Activated T-cell treated with anti-CD3 and anti-CD28 coated beads, Interleukin-2, amount 50 U/mL, for 72 hours (primary cell): ENCODE measurements around the gene GMPR2. TPM values are rescaled to one million over a fixed set of nuclear protein-coding genes. Genes with fewer than 3 reads are reported as not detected.
A peak's percentile ranks its signal among the peaks of the same experiment; 100 is the strongest.
"Not testable (repeated sequence)": the region's sequence is repeated elsewhere in the genome, so short reads cannot be mapped to it uniquely, and the experiment has no call there.

ENCODE experiments used
- ATAC-seq, 2 donors: fragments of 150-1000 bp; cut with Tn5 transposase; replicated peaks in 1 of 2; 2 replicates each; pipeline ENCODE4 v1.10.0; 2021; ENCODE audit warnings: moderate library complexity in 2 of 2, mild to moderate bottlenecking in 1 of 2
- DNase-seq, 2 donors: peaks; one replicate each; pipeline ENCODE4 v3.0.0; 2021 to 2022; ENCODE audit warnings: mixed read lengths in 1 of 2
- H3K27ac Mint-ChIP-seq: one replicate; pipeline ENCODE4 v1.8.0; 2022; ENCODE audit warnings: mild to moderate bottlenecking, moderate library complexity, mixed read lengths
- H3K27me3 Mint-ChIP-seq: one replicate; pipeline ENCODE4 v1.8.0; 2022; ENCODE audit warnings: low read depth, mixed read lengths
- H3K36me3 Mint-ChIP-seq, 2 donors: one replicate each; pipeline ENCODE4 v1.8.0; 2022; ENCODE audit warnings: mixed read lengths in 2 of 2, mild to moderate bottlenecking in 1 of 2; ENCODE audit not compliant: insufficient read depth in 2 of 2
- H3K4me1 Mint-ChIP-seq: one replicate; pipeline ENCODE4 v1.8.0; 2022; ENCODE audit warnings: low read depth, mixed read lengths
- H3K4me3 Mint-ChIP-seq, 2 donors: one replicate each; pipeline ENCODE4 v1.8.0; 2022; ENCODE audit warnings: mild to moderate bottlenecking in 2 of 2, mixed read lengths in 2 of 2, moderate library complexity in 2 of 2
- H3K9me3 Mint-ChIP-seq, 2 donors: one replicate each; pipeline ENCODE4 v1.8.0; 2022; ENCODE audit warnings: mixed read lengths in 2 of 2
- total RNA-seq, 2 donors: library from RNA; stranded (reverse); gene quantifications; one replicate each; pipeline ENCODE4 v1.2.3, GENCODE V29; 2022

GMPR2 gene
- total RNA-seq, 2 donors from 2014 or later = 67.5 to 75.5 TPM

DNA sequence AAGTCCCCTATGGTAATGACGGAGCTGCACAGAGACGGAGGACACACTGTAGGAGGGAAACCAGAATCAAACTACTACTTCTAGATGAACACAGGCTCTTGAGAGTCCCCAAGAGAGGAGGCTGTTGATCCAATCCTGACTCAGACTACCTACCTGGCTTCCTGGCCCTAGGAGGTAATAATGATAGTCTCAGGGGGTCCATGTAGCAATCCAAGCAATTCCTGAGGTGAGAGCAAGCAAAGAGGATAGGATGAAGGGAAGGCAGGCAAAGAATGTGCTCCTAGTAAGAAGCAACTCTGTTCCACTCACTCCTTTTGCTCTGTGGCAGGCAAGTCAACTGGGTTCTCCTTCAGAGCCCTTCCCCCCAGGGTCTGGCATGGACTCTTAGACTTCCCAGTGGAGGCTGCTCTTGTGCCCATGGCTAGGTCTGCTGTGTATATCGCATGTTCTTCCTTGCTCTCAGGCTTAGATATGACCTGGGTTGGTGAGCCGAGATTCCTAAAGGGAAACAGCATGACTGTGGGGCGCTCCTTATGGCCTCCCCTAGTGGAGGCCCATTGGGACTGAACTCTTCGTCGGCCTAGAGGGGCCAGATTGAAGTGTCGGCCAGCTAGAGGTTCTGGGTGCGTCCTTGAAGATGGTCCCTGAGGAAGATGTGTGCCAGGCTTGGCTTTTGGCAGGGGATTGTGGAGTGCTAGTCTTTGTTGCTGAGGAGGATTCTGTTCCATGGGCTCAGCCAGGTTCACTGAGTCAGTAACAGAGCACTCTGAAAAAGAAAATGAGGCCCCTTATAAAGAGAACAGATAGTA lies 7.6 kb downstream of the GMPR2 start:
- peaks cover 15 to 16% of the 10 kb centered on the region in 2 donors for H3K36me3 Mint-ChIP-seq
- peaks cover 68% of the 10 kb centered on the region for H3K4me1 Mint-ChIP-seq
- H3K27ac Mint-ChIP-seq = peak overlapping the region; percentile 71

GRCh38 chr14:24241829-24242443 lies 9.2 kb downstream of the GMPR2 start:
- no peaks in the 10 kb centered on the region for H3K9me3 Mint-ChIP-seq
- no peaks in the 10 kb centered on the region for H3K27me3 Mint-ChIP-seq
- peaks cover 11 to 16% of the 10 kb centered on the region in 2 donors for H3K36me3 Mint-ChIP-seq
- peaks cover 56% of the 10 kb centered on the region for H3K4me1 Mint-ChIP-seq
- ATAC-seq (peak; percentile 82 to 85), DNase-seq (peak; percentile 95 to 97)
- peak overlapping the region; percentile 93 to 95 for H3K4me3 Mint-ChIP-seq
- H3K27ac Mint-ChIP-seq = peak overlapping the region; percentile 96

More for the DNA sequence above, 7.6 kb downstream of the GMPR2 start:
- Mint-ChIP-seq H3K4me3 (peak overlapping the region; percentile 93 to 95), H3K9me3 (no peaks in the 10 kb centered on the region), H3K27me3 (no peaks in the 10 kb centered on the region)
- ATAC-seq (no peak), DNase-seq (no peak)

- H3K36me3 Mint-ChIP-seq = peaks cover 3 to 5% of the 10 kb centered on the region in 2 donors
- H3K27me3 Mint-ChIP-seq = no peaks in the 10 kb centered on the region
- H3K9me3 Mint-ChIP-seq = no peaks in the 10 kb centered on the region
- H3K4me3 Mint-ChIP-seq = peak overlapping the region; percentile 93 to 95
- peaks cover 56% of the 10 kb centered on the region for H3K4me1 Mint-ChIP-seq
- DNase-seq (no peak), ATAC-seq (no peak)
- peak overlapping the region; percentile 96 for H3K27ac Mint-ChIP-seq
These were observed 10.7 kb downstream of the GMPR2 start for GRCh38 chr14:24243336-24243836.

DNA sequence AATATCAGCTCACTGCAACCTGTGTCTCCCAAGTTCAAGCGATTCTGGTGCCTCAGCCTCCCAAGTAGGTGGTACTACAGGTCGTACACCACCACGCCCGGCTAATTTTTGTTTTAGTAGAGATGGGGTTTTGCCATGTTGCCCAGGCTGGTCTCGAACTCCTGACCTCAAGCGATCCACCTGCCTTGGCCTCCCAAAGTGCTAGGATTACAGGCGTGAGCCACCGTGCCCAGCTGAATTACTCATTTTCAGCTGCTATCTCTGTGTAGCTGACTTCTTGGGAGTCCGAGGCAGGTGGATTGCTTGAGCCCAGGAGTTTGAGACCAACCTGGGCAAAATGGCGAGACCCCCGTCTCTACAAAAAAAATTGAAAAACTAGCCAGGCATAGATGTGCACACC lies 12.6 kb downstream of the GMPR2 start:
- DNase-seq, H3K9me3 Mint-ChIP-seq, H3K27me3 Mint-ChIP-seq, H3K27ac Mint-ChIP-seq, ATAC-seq, H3K36me3 Mint-ChIP-seq: not testable (repeated sequence)
- peaks cover 56% of the 10 kb centered on the region for H3K4me1 Mint-ChIP-seq
- H3K4me3 Mint-ChIP-seq = peak overlapping the region in 1 of 2 donors; percentile 51

- peak; percentile 12 to 28 for ATAC-seq
- Mint-ChIP-seq H3K9me3 (no peaks in the 10 kb centered on the region), H3K4me1 (peaks cover 60% of the 10 kb centered on the region), H3K4me3 (peak overlapping the region; percentile 68 to 82), H3K27me3 (no peaks in the 10 kb centered on the region), H3K27ac (peak overlapping the region; percentile 58), H3K36me3 (no peaks in the 10 kb centered on the region)
- DNase-seq = peak; percentile 26 to 44
These were observed 14.1 kb downstream of the GMPR2 start for GRCh38 chr14:24246765-24247212.

GRCh38 chr14:24247422-24247821 lies 14.7 kb downstream of the GMPR2 start:
- ATAC-seq (no peak), DNase-seq (peak; percentile 10 to 16)
- no peaks in the 10 kb centered on the region for H3K36me3 Mint-ChIP-seq
- no peaks in the 10 kb centered on the region for H3K27me3 Mint-ChIP-seq
- H3K4me3 Mint-ChIP-seq = peak overlapping the region; percentile 68 to 69
- peak overlapping the region; percentile 58 for H3K27ac Mint-ChIP-seq
- H3K4me1 Mint-ChIP-seq = peaks cover 60% of the 10 kb centered on the region
- H3K9me3 Mint-ChIP-seq = no peaks in the 10 kb centered on the region

- ATAC-seq (no peak), DNase-seq (no peak)
- peak overlapping the region; percentile 47 to 60 for H3K4me3 Mint-ChIP-seq
- H3K36me3 Mint-ChIP-seq = no peaks in the 10 kb centered on the region
- H3K4me1 Mint-ChIP-seq = peaks cover 44% of the 10 kb centered on the region
- H3K27ac Mint-ChIP-seq = peak overlapping the region; percentile 61
- no peaks in the 10 kb centered on the region for H3K27me3 Mint-ChIP-seq
- no peaks in the 10 kb centered on the region for H3K9me3 Mint-ChIP-seq
These were observed 16.7 kb downstream of the GMPR2 start for GRCh38 chr14:24249230-24250021.

- ATAC-seq (no peak), DNase-seq (no peak)
- Mint-ChIP-seq H3K4me3 (peak overlapping the region in 1 of 2 donors; percentile 7), H3K4me1 (peaks cover 44% of the 10 kb centered on the region), H3K36me3 (no peaks in the 10 kb centered on the region), H3K27me3 (no peaks in the 10 kb centered on the region), H3K9me3 (no peaks in the 10 kb centered on the region), H3K27ac (no peak overlapping the region)
These were observed 17.6 kb downstream of the GMPR2 start for GRCh38 chr14:24250354-24250753.

GRCh38 chr14:24251880-24252288 lies 19.2 kb downstream of the GMPR2 start:
- ATAC-seq (no peak), DNase-seq (no peak)
- Mint-ChIP-seq H3K9me3 (no peaks in the 10 kb centered on the region), H3K4me3 (no peak overlapping the region), H3K27me3 (no peaks in the 10 kb centered on the region), H3K36me3 (no peaks in the 10 kb centered on the region), H3K27ac (no peak overlapping the region), H3K4me1 (peaks cover 41% of the 10 kb centered on the region)

GRCh38 chr14:24252289-24253124 lies 19.8 kb downstream of the GMPR2 start:
- no peaks in the 10 kb centered on the region for H3K36me3 Mint-ChIP-seq
- ATAC-seq (no peak), DNase-seq (no peak)
- no peak overlapping the region for H3K27ac Mint-ChIP-seq
- H3K9me3 Mint-ChIP-seq = no peaks in the 10 kb centered on the region
- no peak overlapping the region for H3K4me3 Mint-ChIP-seq
- no peaks in the 10 kb centered on the region for H3K27me3 Mint-ChIP-seq
- peaks cover 35% of the 10 kb centered on the region for H3K4me1 Mint-ChIP-seq

- Mint-ChIP-seq H3K36me3 (no peaks in the 10 kb centered on the region), H3K4me1 (peaks cover 21% of the 10 kb centered on the region), H3K27ac (no peak overlapping the region), H3K27me3 (no peaks in the 10 kb centered on the region), H3K9me3 (no peaks in the 10 kb centered on the region), H3K4me3 (no peak overlapping the region)
- no peak for ATAC-seq
- DNase-seq = no peak
These were observed 21.2 kb downstream of the GMPR2 start for GRCh38 chr14:24253936-24254335.
